Astrocyte (in vitro differentiated cells and primary cell): ENCODE results near the gene PRSS38. TPM values are rescaled to one million over a fixed set of nuclear protein-coding genes. Genes with fewer than 3 reads are reported as not detected.

ENCODE experiments used
- DNase-seq: peaks from one replicate; pipeline ENCODE4 v3.0.0-alpha.2; 2010; ENCODE audit warnings: low read depth
- FAIRE-seq: peaks from 2 replicates; lab custom pipeline; 2011; peaks lifted over from hg19 to GRCh38; lab: Jason Lieb, UNC
- H2AFZ ChIP-seq: 2 replicates; pipeline ENCODE4 v1.6.0; 2012; ENCODE audit warnings: low read depth, low read length, inconsistent platforms
- H3K27ac ChIP-seq: 2 replicates; pipeline ENCODE4 v1.5.1; 2011; ENCODE audit warnings: low read depth, low read length, inconsistent platforms
- H3K27me3 ChIP-seq: 2 replicates; pipeline ENCODE4 v1.6.0; 2011; ENCODE audit warnings: low read length, inconsistent platforms; ENCODE audit not compliant: insufficient read depth
- H3K36me3 ChIP-seq: 2 replicates; pipeline ENCODE4 v1.5.1; 2011; ENCODE audit warnings: low read length, inconsistent platforms; ENCODE audit not compliant: insufficient read depth
- H3K4me1 ChIP-seq: 2 replicates; pipeline ENCODE4 v1.5.1; 2011; ENCODE audit warnings: low read length, inconsistent platforms; ENCODE audit not compliant: insufficient read depth
- H3K4me2 ChIP-seq: 2 replicates; pipeline ENCODE4 v1.6.0; 2012; ENCODE audit warnings: low read length, inconsistent platforms
- H3K4me3 ChIP-seq: 2 replicates; pipeline ENCODE4 v1.5.1; 2011; ENCODE audit warnings: low read depth, mild to moderate bottlenecking, low read length, inconsistent platforms; ENCODE audit not compliant: insufficient read depth
- H3K79me2 ChIP-seq: 2 replicates; pipeline ENCODE4 v1.6.0; 2012; ENCODE audit warnings: mild to moderate bottlenecking, low read length, inconsistent platforms; ENCODE audit not compliant: insufficient read depth
- H3K9ac ChIP-seq: 2 replicates; pipeline ENCODE4 v1.6.0; 2012; ENCODE audit warnings: mild to moderate bottlenecking, low read length, inconsistent platforms
- H3K9me3 ChIP-seq: 2 replicates; pipeline ENCODE4 v1.5.1; 2012; ENCODE audit warnings: low read depth, mild to moderate bottlenecking, low read length, inconsistent platforms; ENCODE audit not compliant: insufficient read depth
- H4K20me1 ChIP-seq: 2 replicates; pipeline ENCODE4 v1.6.0; 2012; ENCODE audit warnings: low read length, inconsistent platforms; ENCODE audit not compliant: insufficient read depth
- H3K27ac Mint-ChIP-seq: one replicate; pipeline ENCODE4 v1.8.0; 2021; ENCODE audit warnings: mild to moderate bottlenecking, mixed read lengths; ENCODE audit not compliant: unreplicated experiment
- H3K27me3 Mint-ChIP-seq: one replicate; pipeline ENCODE4 v1.8.0; 2021; ENCODE audit warnings: low read depth, mixed read lengths; ENCODE audit not compliant: unreplicated experiment
- H3K36me3 Mint-ChIP-seq: one replicate; pipeline ENCODE4 v1.8.0; 2021; ENCODE audit warnings: low read depth, mixed read lengths; ENCODE audit not compliant: unreplicated experiment
- H3K4me1 Mint-ChIP-seq: one replicate; pipeline ENCODE4 v1.8.0; 2021; ENCODE audit warnings: low read depth, mixed read lengths; ENCODE audit not compliant: unreplicated experiment
- H3K4me3 Mint-ChIP-seq: one replicate; pipeline ENCODE4 v1.8.0; 2021; ENCODE audit warnings: mild to moderate bottlenecking, moderate library complexity, mixed read lengths; ENCODE audit not compliant: unreplicated experiment
- H3K9me3 Mint-ChIP-seq: one replicate; pipeline ENCODE4 v1.8.0; 2021; ENCODE audit warnings: mild to moderate bottlenecking, mixed read lengths; ENCODE audit not compliant: unreplicated experiment
- CTCF ChIP-seq: IDR thresholded peaks from 2 replicates; pipeline ENCODE4 v1.5.1; 2011; ENCODE audit warnings: low read depth, mild to moderate bottlenecking, inconsistent platforms, low read length, moderate library complexity; ENCODE audit not compliant: insufficient read depth
- EZH2 ChIP-seq: IDR thresholded peaks from 2 replicates; pipeline ENCODE4 v1.6.1; 2012; ENCODE audit warnings: mild to moderate bottlenecking, low read length, inconsistent platforms; ENCODE audit not compliant: insufficient read depth
- total RNA-seq: library from RNA; stranded (reverse); gene quantifications from 2 replicates; pipeline ENCODE4 v1.2.1, GENCODE V29; 2021

The PRSS38 gene
- total RNA-seq, 1 donor from 2014 or later = not detected

- Mint-ChIP-seq H3K4me3 (no peak overlapping the region), H3K27ac (no peak overlapping the region), H3K4me1 (peaks cover 4% of the 10 kb centered on the region), H3K36me3 (no peaks in the 10 kb centered on the region), H3K27me3 (peaks cover 14% of the 10 kb centered on the region), H3K9me3 (no peaks in the 10 kb centered on the region)
- Histone ChIP-seq H3K9me3 (no peaks in the 10 kb centered on the region), H2AFZ (no peak overlapping the region), H3K9ac (no peak overlapping the region), H3K27ac (no peak overlapping the region), H3K4me2 (no peak overlapping the region), H3K4me3 (no peak overlapping the region), H3K4me1 (peaks cover 20% of the 10 kb centered on the region), H4K20me1 (no peaks in the 10 kb centered on the region), H3K27me3 (peaks cover 4% of the 10 kb centered on the region), H3K36me3 (no peaks in the 10 kb centered on the region), H3K79me2 (no peaks in the 10 kb centered on the region)
- TF ChIP-seq CTCF = no peak
- TF ChIP-seq EZH2 = no peak
- FAIRE-seq (no peak), DNase-seq (no peak)
Measured at GRCh38 chr1:227796359-227796915, 19.0 kb upstream of the PRSS38 start.

GRCh38 chr1:227797144-227797543 is 18.3 kb upstream of the PRSS38 start:
- Histone ChIP-seq H3K4me2 (no peak overlapping the region), H3K27ac (no peak overlapping the region), H3K4me3 (no peak overlapping the region), H3K79me2 (no peaks in the 10 kb centered on the region), H3K9ac (no peak overlapping the region), H2AFZ (no peak overlapping the region), H4K20me1 (no peaks in the 10 kb centered on the region), H3K4me1 (peaks cover 20% of the 10 kb centered on the region), H3K27me3 (peaks cover 4% of the 10 kb centered on the region), H3K9me3 (no peaks in the 10 kb centered on the region), H3K36me3 (no peaks in the 10 kb centered on the region)
- Mint-ChIP-seq H3K4me3 (no peak overlapping the region), H3K9me3 (no peaks in the 10 kb centered on the region), H3K27ac (no peak overlapping the region), H3K36me3 (no peaks in the 10 kb centered on the region), H3K27me3 (peaks cover 14% of the 10 kb centered on the region), H3K4me1 (peaks cover 4% of the 10 kb centered on the region)
- DNase-seq (no peak), FAIRE-seq (no peak)
- TF ChIP-seq CTCF = no peak
- no peak for TF ChIP-seq EZH2

GRCh38 chr1:227797625-227798024 is 17.9 kb upstream of the PRSS38 start:
- FAIRE-seq (no peak), DNase-seq (no peak)
- H3K4me1 Mint-ChIP-seq = peaks cover 4% of the 10 kb centered on the region
- Histone ChIP-seq H3K79me2 (no peaks in the 10 kb centered on the region), H4K20me1 (no peaks in the 10 kb centered on the region), H3K4me1 (peaks cover 20% of the 10 kb centered on the region), H3K9me3 (no peaks in the 10 kb centered on the region), H3K27me3 (peaks cover 4% of the 10 kb centered on the region), H2AFZ (no peak overlapping the region), H3K4me2 (no peak overlapping the region), H3K27ac (no peak overlapping the region), H3K4me3 (no peak overlapping the region), H3K36me3 (no peaks in the 10 kb centered on the region), H3K9ac (no peak overlapping the region)
- H3K27ac Mint-ChIP-seq = no peak overlapping the region
- TF ChIP-seq CTCF (no peak), EZH2 (no peak)
- H3K4me3 Mint-ChIP-seq = no peak overlapping the region
- no peaks in the 10 kb centered on the region for H3K9me3 Mint-ChIP-seq
- no peaks in the 10 kb centered on the region for H3K36me3 Mint-ChIP-seq
- peaks cover 13% of the 10 kb centered on the region for H3K27me3 Mint-ChIP-seq
